Measurements from ENCODE around the gene TAB2.

Gene TAB2

GRCh38 chr6:149425224-149425623, 107.7 kb downstream of the TAB2 start:
- DNase-seq (ENCODE audit: low spot score) = no peak
- TF ChIP-seq CTCF (IDR thresholded peaks at IDR 0.05; ENCODE audit: extremely low read depth, missing control alignments) = no peak

- TF ChIP-seq CTCF (IDR thresholded peaks at IDR 0.05; ENCODE audit: extremely low read depth, missing control alignments) = no peak
- DNase-seq (ENCODE audit: low spot score) = no peak
Measured at GRCh38 chr6:149425754-149426153, 108.2 kb downstream of the TAB2 start.

DNA sequence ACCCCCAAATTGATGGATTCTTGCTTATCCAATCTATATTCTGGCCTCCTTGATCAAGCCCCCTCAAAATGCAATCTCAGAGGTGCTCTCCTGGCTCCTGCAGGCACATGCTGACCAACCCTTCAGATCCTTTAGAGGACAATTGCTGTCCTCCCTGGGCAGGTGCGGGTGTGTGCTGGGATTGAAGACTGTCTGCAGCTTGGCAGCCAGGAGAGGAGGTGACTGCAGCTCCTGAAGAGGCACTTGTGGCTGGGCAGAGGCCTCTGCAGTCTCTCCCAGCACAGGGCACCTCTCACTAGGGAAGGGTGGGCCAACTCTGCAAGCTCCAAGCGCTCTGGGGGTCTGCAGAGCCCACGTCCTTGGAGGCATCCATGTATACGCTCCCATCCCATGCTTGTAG, 111.1 kb downstream of the TAB2 start:
- DNase-seq (ENCODE audit: low spot score) = no peak
- no peak for TF ChIP-seq CTCF (IDR thresholded peaks at IDR 0.05; ENCODE audit: extremely low read depth, missing control alignments)

DNA sequence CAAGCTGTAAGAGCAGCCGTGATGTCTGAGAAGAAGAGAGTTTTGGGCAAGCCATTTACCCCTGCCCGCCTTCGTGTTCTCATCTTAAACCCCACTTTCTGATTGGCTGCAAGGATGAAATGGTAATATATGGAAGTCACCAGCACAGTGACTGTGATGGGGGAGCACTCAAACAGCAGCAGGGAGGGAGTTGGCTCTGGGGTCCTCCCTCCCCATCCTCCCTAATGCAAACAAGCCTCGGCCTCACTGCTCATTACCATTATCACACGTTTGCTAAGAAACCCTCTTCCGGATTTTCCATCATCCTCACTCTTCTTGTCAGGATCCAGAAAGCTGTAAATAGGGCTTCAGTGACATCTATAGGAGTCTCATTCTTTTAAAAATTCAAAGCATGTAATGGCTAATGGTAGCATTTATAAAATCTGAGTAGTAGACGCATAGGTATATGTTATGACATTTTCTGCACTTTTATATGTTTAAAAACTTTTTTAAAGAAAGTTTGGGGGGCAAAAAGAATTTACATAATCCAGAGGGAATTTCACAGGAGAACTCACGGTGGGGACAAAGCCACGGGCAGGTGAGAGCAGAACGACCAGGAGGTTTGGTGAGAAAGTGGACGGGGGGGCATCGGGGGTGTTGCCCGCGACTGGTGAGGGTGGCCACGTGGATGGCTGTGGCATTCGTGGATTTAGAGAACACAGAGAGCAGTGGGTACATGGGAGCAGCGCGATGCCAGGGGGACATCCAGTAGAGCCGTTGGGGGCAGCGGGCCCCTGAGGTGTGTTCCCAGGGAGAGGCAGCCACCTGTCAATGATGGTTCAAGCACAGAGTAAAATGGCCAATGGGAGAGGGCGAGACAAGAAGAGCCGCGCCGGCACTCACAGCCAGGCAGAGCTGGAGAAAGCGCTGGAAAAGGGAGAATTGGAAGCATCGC, 112.2 kb downstream of the TAB2 start:
- DNase-seq (ENCODE audit: low spot score) = no peak
- TF ChIP-seq CTCF (IDR thresholded peaks at IDR 0.05; ENCODE audit: extremely low read depth, missing control alignments) = no peak

GRCh38 chr6:149431905-149432775, 114.6 kb downstream of the TAB2 start:
- DNase-seq (ENCODE audit: low spot score) = peak; percentile 87
- TF ChIP-seq CTCF (IDR thresholded peaks at IDR 0.05; ENCODE audit: extremely low read depth, missing control alignments) = peak; percentile 78

- DNase-seq (ENCODE audit: low spot score) = no peak
Measured at GRCh38 chr6:149433405-149433804, 115.9 kb downstream of the TAB2 start.

More at GRCh38 chr6:149433405-149433804, 115.9 kb downstream of the TAB2 start:
- no peak for TF ChIP-seq CTCF (IDR thresholded peaks at IDR 0.05; ENCODE audit: extremely low read depth, missing control alignments)

Measured in GM20000 (cell line).